HCT116 (cell line): Measurements from ENCODE around the gene ICA1L. TPM values are rescaled to one million over a fixed set of nuclear protein-coding genes. Genes with fewer than 3 reads are reported as not detected.
"Not testable (repeated sequence)": the region's sequence is repeated elsewhere in the genome, so short reads cannot be mapped to it uniquely, and the experiment has no call there.

Source experiments
- ATAC-seq: fragments of 200-7000 bp; cut with Tn5 transposase; 2 replicates; pipeline ENCODE4 v1.9.1; 2020; ENCODE audit warnings: mild to moderate bottlenecking, moderate library complexity
- BruUV-seq: library from RNA; stranded (reverse); fragments of 400-500 nt; replicated peaks from 2 replicates; lab custom pipeline; 2021; lab: Mats Ljungman, UMichigan
- CTCF ChIA-PET: fragments of 300-600 bp; sonication (Branson Sonifier 250); formaldehyde crosslinking; loops from one replicate; lab custom pipeline; 2021; ENCODE audit warnings: antibody characterized with exemption; lab: Charles Lee
- POLR2A ChIA-PET: fragments of 300-600, 350-600 bp; sonication (Branson Sonifier 250); formaldehyde crosslinking; loops from one replicate; lab custom pipeline; 2021; ENCODE audit warnings: antibody characterized with exemption; lab: Charles Lee
- RAD21 ChIA-PET, 2 experiments: fragments of 300-600 bp; sonication (Branson Sonifier 250); formaldehyde crosslinking; loops; one replicate each; lab custom pipeline; 2023; ENCODE audit warnings: low total read pairs in 2 of 2; ENCODE audit not compliant: uncharacterized antibody in 2 of 2, unreplicated experiment in 2 of 2, low non-redundant PET in 1 of 2; lab: Charles Lee
- DNase-seq: peaks from one replicate; pipeline ENCODE4 v3.0.0-alpha.2; 2010; ENCODE audit warnings: low read depth, low spot score
- H2AFZ ChIP-seq: fragments of 200-600 bp; shearing (Covaris generic), sonication (generic); 2 replicates; pipeline ENCODE4 v1.6.1; 2017; ENCODE audit warnings: low read depth, mixed run types, mixed read lengths, antibody characterized with exemption, low read length; ENCODE audit not compliant: poor library complexity, severe bottlenecking
- H3K27ac ChIP-seq: 2 replicates; pipeline ENCODE4 v1.5.1; 2012; ENCODE audit warnings: low read depth, low read length
- H3K27me3 ChIP-seq: fragments of 200-600 bp; sonication (generic); 2 replicates; pipeline ENCODE4 v1.6.1; 2016; ENCODE audit warnings: mixed run types, low read length, mixed read lengths; ENCODE audit not compliant: insufficient read depth
- H3K36me3 ChIP-seq, 2 experiments: fragments of 200-500 bp in 1 of 2; fragments of 200-600 bp in 1 of 2; sonication (Bioruptor generic) in 1 of 2; sonication (generic) in 1 of 2; 2 replicates each; pipeline versions ENCODE4 v1.5.1 to v1.6.1; 2014 to 2016; ENCODE audit warnings: low read length in 2 of 2, inconsistent platforms in 1 of 2, mixed read lengths in 1 of 2, mixed run types in 1 of 2; ENCODE audit not compliant: insufficient read depth in 2 of 2, control insufficient read depth in 1 of 2
- H3K4me1 ChIP-seq, 2 experiments: fragments of 200-600 bp in 1 of 2; sonication (generic) in 1 of 2; 2 replicates each; pipeline versions ENCODE4 v1.5.1 to v1.6.1; 2012 to 2017; ENCODE audit warnings: low read length in 2 of 2, inconsistent platforms in 1 of 2, mild to moderate bottlenecking in 1 of 2, mixed read lengths in 1 of 2, mixed run types in 1 of 2, moderate library complexity in 1 of 2; ENCODE audit not compliant: insufficient read depth in 2 of 2, control insufficient read depth in 1 of 2
- H3K4me2 ChIP-seq: fragments of 200-600 bp; sonication (generic); 2 replicates; pipeline ENCODE4 v1.6.1; 2017; ENCODE audit warnings: mixed run types, low read length, mixed read lengths
- H3K4me3 ChIP-seq, 2 experiments: fragments of 200-600 bp in 1 of 2; sonication (generic) in 1 of 2; replicated peaks in 1 of 2; 2 replicates each; pipeline ENCODE4 v1.5.1; 2011 to 2016; ENCODE audit warnings: low read length in 2 of 2, control low read depth in 1 of 2, low read depth in 1 of 2, mild to moderate bottlenecking in 1 of 2, mixed read lengths in 1 of 2, mixed run types in 1 of 2
- H3K79me2 ChIP-seq: fragments of 200-600 bp; sonication (generic); 2 replicates; pipeline ENCODE4 v1.6.1; 2017; ENCODE audit warnings: mild to moderate bottlenecking, mixed run types, low read length, moderate library complexity, mixed read lengths; ENCODE audit not compliant: insufficient read depth
- H3K9ac ChIP-seq: fragments of 200-600 bp; sonication (generic); 2 replicates; pipeline ENCODE4 v1.6.1; 2016; ENCODE audit warnings: low read length, mixed read lengths
- H3K9me2 ChIP-seq: fragments of 200-600 bp; sonication (generic), shearing (Covaris generic); 2 replicates; pipeline ENCODE4 v1.6.1; 2017; ENCODE audit warnings: mixed run types, mild to moderate bottlenecking, moderate library complexity; ENCODE audit not compliant: insufficient read depth
- H3K9me3 ChIP-seq, 2 experiments: fragments of 200-500 bp in 1 of 2; fragments of 200-600 bp in 1 of 2; sonication (Bioruptor generic) in 1 of 2; sonication (generic) in 1 of 2; 2 replicates each; pipeline ENCODE4 v1.6.1; 2014 to 2017; ENCODE audit warnings: low read length in 2 of 2, mixed read lengths in 2 of 2, inconsistent platforms in 1 of 2, low read depth in 1 of 2, mild to moderate bottlenecking in 1 of 2, mixed run types in 1 of 2, moderate library complexity in 1 of 2; ENCODE audit not compliant: control insufficient read depth in 1 of 2, insufficient read depth in 1 of 2
- H4K20me1 ChIP-seq: fragments of 200-600 bp; sonication (generic), shearing (Covaris generic); 2 replicates; pipeline ENCODE4 v1.6.1; 2017; ENCODE audit warnings: mixed run types, mild to moderate bottlenecking, moderate library complexity; ENCODE audit not compliant: insufficient read depth
- CBX3 ChIP-seq: IDR thresholded peaks from 2 replicates; pipeline ENCODE4 v1.6.1; 2012; ENCODE audit warnings: low read depth
- CEBPB ChIP-seq: IDR thresholded peaks from 2 replicates; pipeline ENCODE4 v1.6.1; 2012; ENCODE audit warnings: low read depth
- POLR2AphosphoS5 ChIP-seq: IDR thresholded peaks from 2 replicates; pipeline ENCODE4 v1.6.1; 2011; ENCODE audit warnings: mild to moderate bottlenecking, low read depth, low read length, moderate library complexity
- SIN3A ChIP-seq: IDR thresholded peaks from 2 replicates; pipeline ENCODE4 v1.6.1; 2012; ENCODE audit warnings: low read depth
- SRF ChIP-seq: IDR thresholded peaks from 2 replicates; pipeline ENCODE4 v1.6.1; 2012; ENCODE audit warnings: low read depth
- TCF7L2 ChIP-seq: IDR thresholded peaks from 2 replicates; pipeline ENCODE4 v1.7.0; 2011; ENCODE audit warnings: borderline replicate concordance, inconsistent platforms; ENCODE audit not compliant: insufficient read depth, insufficient read length; ENCODE audit errors: extremely low read depth
- YY1 ChIP-seq: IDR thresholded peaks from 2 replicates; pipeline ENCODE4 v1.6.1; 2011; ENCODE audit warnings: low read length, low read depth, moderate library complexity, mild to moderate bottlenecking; ENCODE audit not compliant: insufficient replicate concordance; ENCODE audit errors: extremely low read depth
- ZFX ChIP-seq: fragments of 450-650 bp; IDR thresholded peaks from 2 replicates; pipeline ENCODE4 v1.6.1; 2017
- ZNF274 ChIP-seq: fragments of 200-500 bp; sonication (Bioruptor generic); IDR thresholded peaks from 2 replicates; pipeline ENCODE4 v1.6.1; 2014; ENCODE audit warnings: mild to moderate bottlenecking, low read depth, low read length, inconsistent platforms
- intact Hi-C: fragments of 100-400 bp; cut with micrococcal nuclease; formaldehyde crosslinking; loops from 2 replicates; pipeline ENCODE4 v1.10.0; 2022
- total RNA-seq: library from RNA; stranded (reverse); gene quantifications from one replicate; pipeline ENCODE4 v1.2.1, GENCODE V29; 2021; ENCODE audit not compliant: unreplicated experiment
- TF ChIP-seq, protein P1 (sequence below): IDR thresholded peaks from 2 replicates; pipeline ENCODE4 v1.6.1; 2011; ENCODE audit warnings: mild to moderate bottlenecking, low read length, moderate library complexity; ENCODE audit not compliant: insufficient replicate concordance; ENCODE audit errors: extremely low read depth
- TF ChIP-seq, protein P2 (sequence below): IDR thresholded peaks from 2 replicates; pipeline ENCODE4 v1.6.1; 2012
- TF ChIP-seq, protein P3 (sequence below): IDR thresholded peaks from 2 replicates; pipeline ENCODE4 v1.6.1; 2012

Gene ICA1L
- total RNA-seq, 1 experiment from 2014 or later: 2.5 TPM

DNA sequence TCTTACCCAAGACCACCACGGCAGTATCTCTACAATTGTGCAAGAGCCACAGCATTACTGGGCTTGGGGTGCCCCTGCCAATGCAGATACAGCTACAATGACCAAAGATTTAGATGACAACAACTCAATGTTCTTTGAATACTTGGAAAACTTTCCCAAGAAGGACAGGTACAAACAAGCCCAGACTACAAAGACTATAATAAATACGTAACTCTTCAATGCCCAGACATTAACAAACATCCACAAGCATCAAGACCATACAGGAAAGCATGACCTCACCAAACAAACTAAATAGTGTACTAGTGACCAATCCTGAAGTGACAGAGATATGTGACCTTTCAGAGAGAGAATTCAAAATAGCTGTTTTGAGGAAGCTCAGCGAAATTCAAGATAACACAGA, 62.8 kb downstream of the ICA1L start (continued):
- TF ChIP-seq, protein P1, sequence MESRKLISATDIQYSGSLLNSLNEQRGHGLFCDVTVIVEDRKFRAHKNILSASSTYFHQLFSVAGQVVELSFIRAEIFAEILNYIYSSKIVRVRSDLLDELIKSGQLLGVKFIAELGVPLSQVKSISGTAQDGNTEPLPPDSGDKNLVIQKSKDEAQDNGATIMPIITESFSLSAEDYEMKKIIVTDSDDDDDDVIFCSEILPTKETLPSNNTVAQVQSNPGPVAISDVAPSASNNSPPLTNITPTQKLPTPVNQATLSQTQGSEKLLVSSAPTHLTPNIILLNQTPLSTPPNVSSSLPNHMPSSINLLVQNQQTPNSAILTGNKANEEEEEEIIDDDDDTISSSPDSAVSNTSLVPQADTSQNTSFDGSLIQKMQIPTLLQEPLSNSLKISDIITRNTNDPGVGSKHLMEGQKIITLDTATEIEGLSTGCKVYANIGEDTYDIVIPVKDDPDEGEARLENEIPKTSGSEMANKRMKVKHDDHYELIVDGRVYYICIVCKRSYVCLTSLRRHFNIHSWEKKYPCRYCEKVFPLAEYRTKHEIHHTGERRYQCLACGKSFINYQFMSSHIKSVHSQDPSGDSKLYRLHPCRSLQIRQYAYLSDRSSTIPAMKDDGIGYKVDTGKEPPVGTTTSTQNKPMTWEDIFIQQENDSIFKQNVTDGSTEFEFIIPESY: no peak
- TF ChIP-seq TCF7L2: no peak
- TF ChIP-seq, protein P2, sequence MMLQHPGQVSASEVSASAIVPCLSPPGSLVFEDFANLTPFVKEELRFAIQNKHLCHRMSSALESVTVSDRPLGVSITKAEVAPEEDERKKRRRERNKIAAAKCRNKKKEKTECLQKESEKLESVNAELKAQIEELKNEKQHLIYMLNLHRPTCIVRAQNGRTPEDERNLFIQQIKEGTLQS: no peak
- no peak for TF ChIP-seq SIN3A
- TF ChIP-seq SRF: no peak
- TF ChIP-seq CEBPB: no peak
- no peak for TF ChIP-seq POLR2AphosphoS5
- TF ChIP-seq ZNF274: no peak
- no peak for TF ChIP-seq YY1
- no peak for TF ChIP-seq ZFX

GRCh38 chr2:202807431-202808138, 64.0 kb downstream of the ICA1L start:
- POLR2A ChIA-PET, H3K36me3 ChIP-seq, H3K27ac ChIP-seq, H3K27me3 ChIP-seq, H3K9me3 ChIP-seq, intact Hi-C loops, BruUV-seq, H3K4me3 ChIP-seq: not testable (repeated sequence)
- peak overlapping the region; percentile 12; the same call in 1 of the 2 replicates for H3K4me2 ChIP-seq
- 0 out of 2 replicates have a peak, but pooled peaks have one; percentile 34 for TF ChIP-seq CBX3
- TF ChIP-seq, protein P3, sequence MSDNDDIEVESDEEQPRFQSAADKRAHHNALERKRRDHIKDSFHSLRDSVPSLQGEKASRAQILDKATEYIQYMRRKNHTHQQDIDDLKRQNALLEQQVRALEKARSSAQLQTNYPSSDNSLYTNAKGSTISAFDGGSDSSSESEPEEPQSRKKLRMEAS: peak; percentile 48; the same call in 1 of the 2 replicates
- TF ChIP-seq, all 23 proteins: peak for 2; not testable (repeated sequence) for 21
- CTCF ChIA-PET, H4K20me1 ChIP-seq, H3K79me2 ChIP-seq, RAD21 ChIA-PET, H3K4me1 ChIP-seq, H3K9ac ChIP-seq, DNase-seq, H3K9me2 ChIP-seq, H2AFZ ChIP-seq: not testable (repeated sequence)
- ATAC-seq: peak; percentile 70

DNA sequence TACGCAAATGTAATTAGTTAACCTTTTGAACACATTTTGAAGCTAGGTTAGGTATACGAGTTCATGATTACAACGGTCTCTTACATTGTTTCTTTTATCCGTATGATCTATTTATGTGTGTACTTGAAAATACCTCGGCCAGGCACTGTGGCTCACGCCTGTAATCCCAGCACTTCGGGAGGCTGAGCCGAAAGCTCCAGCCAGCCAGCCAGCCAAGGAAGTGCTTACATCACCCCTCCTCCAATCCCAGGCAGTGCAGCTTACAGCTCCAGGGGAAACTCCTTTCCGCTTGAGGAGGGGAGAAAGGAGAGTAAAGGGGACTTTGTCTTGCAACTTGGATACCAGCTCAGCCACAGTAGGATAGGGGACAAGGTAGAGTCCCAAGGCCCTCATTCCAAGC, 65.7 kb downstream of the ICA1L start:
- H3K4me1 ChIP-seq, H3K27me3 ChIP-seq, H2AFZ ChIP-seq, POLR2A ChIA-PET, H4K20me1 ChIP-seq, H3K9ac ChIP-seq, H3K4me3 ChIP-seq, H3K9me2 ChIP-seq, H3K79me2 ChIP-seq, RAD21 ChIA-PET, H3K9me3 ChIP-seq, intact Hi-C loops, H3K4me2 ChIP-seq, BruUV-seq, DNase-seq, ATAC-seq, H3K36me3 ChIP-seq, H3K27ac ChIP-seq, CTCF ChIA-PET: not testable (repeated sequence)
